Progenitor cell of endocrine pancreas (in vitro differentiated cells): ENCODE data around the gene NRSN1. TPM values are rescaled to one million over a fixed set of nuclear protein-coding genes. Genes with fewer than 3 reads are reported as not detected.

Experiments
- DNase-seq: peaks from one replicate; pipeline ENCODE4 v3.0.0; 2021; ENCODE audit warnings: low spot score; ENCODE audit not compliant: unreplicated experiment
- H3K27ac Mint-ChIP-seq: 2 replicates; pipeline ENCODE4 v1.8.0; 2021; ENCODE audit warnings: mild to moderate bottlenecking, moderate library complexity, mixed read lengths
- H3K27me3 Mint-ChIP-seq: 2 replicates; pipeline ENCODE4 v1.8.0; 2021; ENCODE audit warnings: mixed read lengths
- H3K36me3 Mint-ChIP-seq: 2 replicates; pipeline ENCODE4 v1.8.0; 2022; ENCODE audit warnings: mixed read lengths; ENCODE audit not compliant: insufficient read depth
- H3K4me1 Mint-ChIP-seq: 2 replicates; pipeline ENCODE4 v1.8.0; 2021; ENCODE audit warnings: low read depth, mixed read lengths
- H3K4me3 Mint-ChIP-seq: 2 replicates; pipeline ENCODE4 v1.8.0; 2021; ENCODE audit warnings: low read depth, mild to moderate bottlenecking, moderate library complexity, mixed read lengths
- H3K9me3 Mint-ChIP-seq: 2 replicates; pipeline ENCODE4 v1.8.0; 2021; ENCODE audit warnings: low read depth, mixed read lengths
- total RNA-seq: library from RNA; stranded (reverse); gene quantifications from 2 replicates; pipeline ENCODE4 v1.2.1, GENCODE V29; 2021
- TF ChIP-seq, protein P1 (sequence below): fragments of 200-600 bp; sonication (generic); IDR thresholded peaks from one replicate; pipeline ENCODE4 v1.5.0; 2021; ENCODE audit warnings: antibody characterized with exemption, mild to moderate bottlenecking; ENCODE audit not compliant: unreplicated experiment

The NRSN1 gene
- total RNA-seq, 1 donor from 2014 or later = not detected

DNA sequence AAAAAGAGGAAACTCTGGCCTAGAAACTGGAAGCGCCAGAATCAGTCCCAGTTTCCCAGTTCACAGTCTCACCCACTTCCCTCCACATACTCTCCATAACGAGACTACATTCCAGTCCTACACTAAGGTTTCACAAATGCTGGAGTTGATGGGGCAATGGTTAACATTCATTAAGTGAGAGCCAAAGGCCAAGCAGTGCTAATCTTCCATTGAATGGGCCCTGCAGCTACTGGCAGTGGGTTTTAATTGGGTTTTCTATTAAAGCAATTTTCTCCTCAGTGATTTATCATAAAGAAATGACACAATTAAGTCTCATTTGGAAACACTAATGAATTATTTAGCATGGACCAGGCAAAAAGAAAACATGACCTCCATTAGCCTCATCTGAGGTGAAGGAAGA is 20.8 kb upstream of the NRSN1 start:
- H3K27ac Mint-ChIP-seq = no peak overlapping the region
- H3K4me1 Mint-ChIP-seq = no peaks in the 10 kb centered on the region
- H3K9me3 Mint-ChIP-seq = no peaks in the 10 kb centered on the region
- TF ChIP-seq, protein P1, sequence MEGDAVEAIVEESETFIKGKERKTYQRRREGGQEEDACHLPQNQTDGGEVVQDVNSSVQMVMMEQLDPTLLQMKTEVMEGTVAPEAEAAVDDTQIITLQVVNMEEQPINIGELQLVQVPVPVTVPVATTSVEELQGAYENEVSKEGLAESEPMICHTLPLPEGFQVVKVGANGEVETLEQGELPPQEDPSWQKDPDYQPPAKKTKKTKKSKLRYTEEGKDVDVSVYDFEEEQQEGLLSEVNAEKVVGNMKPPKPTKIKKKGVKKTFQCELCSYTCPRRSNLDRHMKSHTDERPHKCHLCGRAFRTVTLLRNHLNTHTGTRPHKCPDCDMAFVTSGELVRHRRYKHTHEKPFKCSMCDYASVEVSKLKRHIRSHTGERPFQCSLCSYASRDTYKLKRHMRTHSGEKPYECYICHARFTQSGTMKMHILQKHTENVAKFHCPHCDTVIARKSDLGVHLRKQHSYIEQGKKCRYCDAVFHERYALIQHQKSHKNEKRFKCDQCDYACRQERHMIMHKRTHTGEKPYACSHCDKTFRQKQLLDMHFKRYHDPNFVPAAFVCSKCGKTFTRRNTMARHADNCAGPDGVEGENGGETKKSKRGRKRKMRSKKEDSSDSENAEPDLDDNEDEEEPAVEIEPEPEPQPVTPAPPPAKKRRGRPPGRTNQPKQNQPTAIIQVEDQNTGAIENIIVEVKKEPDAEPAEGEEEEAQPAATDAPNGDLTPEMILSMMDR = no peak
- H3K27me3 Mint-ChIP-seq = peaks cover 22% of the 10 kb centered on the region
- H3K36me3 Mint-ChIP-seq = no peaks in the 10 kb centered on the region
- DNase-seq = no peak
- no peak overlapping the region for H3K4me3 Mint-ChIP-seq

DNA sequence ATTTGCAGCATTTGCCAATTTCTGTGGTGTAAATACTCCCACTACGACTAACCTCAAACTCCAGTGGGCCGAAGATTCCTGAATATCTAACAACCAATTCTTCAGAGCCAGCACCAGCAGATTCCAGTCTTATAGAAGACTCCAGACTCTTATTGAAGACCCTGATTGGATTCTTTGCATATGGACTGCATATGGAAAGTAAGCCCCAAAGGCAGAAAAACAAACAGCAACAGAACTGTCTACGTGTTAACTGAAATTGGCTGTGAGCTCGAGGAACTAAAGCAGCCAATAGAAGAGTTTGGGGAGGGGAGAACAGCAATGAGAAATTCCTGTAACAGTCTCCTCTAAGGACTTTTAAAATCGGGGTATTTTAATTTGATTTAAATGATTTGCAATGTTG is 19.7 kb upstream of the NRSN1 start:
- no peak overlapping the region for H3K27ac Mint-ChIP-seq
- TF ChIP-seq, protein P1 = no peak
- no peak for DNase-seq
- H3K9me3 Mint-ChIP-seq = no peaks in the 10 kb centered on the region
- H3K36me3 Mint-ChIP-seq = no peaks in the 10 kb centered on the region
- H3K4me3 Mint-ChIP-seq = no peak overlapping the region
- peaks cover 19% of the 10 kb centered on the region for H3K27me3 Mint-ChIP-seq
- no peaks in the 10 kb centered on the region for H3K4me1 Mint-ChIP-seq

- Mint-ChIP-seq H3K4me3 (no peak overlapping the region), H3K27me3 (peaks cover 12% of the 10 kb centered on the region), H3K9me3 (no peaks in the 10 kb centered on the region), H3K36me3 (no peaks in the 10 kb centered on the region), H3K4me1 (no peaks in the 10 kb centered on the region), H3K27ac (no peak overlapping the region)
- DNase-seq = no peak
- TF ChIP-seq, protein P1 = no peak
These were observed 18.7 kb upstream of the NRSN1 start for GRCh38 chr6:24107294-24107693.

DNA sequence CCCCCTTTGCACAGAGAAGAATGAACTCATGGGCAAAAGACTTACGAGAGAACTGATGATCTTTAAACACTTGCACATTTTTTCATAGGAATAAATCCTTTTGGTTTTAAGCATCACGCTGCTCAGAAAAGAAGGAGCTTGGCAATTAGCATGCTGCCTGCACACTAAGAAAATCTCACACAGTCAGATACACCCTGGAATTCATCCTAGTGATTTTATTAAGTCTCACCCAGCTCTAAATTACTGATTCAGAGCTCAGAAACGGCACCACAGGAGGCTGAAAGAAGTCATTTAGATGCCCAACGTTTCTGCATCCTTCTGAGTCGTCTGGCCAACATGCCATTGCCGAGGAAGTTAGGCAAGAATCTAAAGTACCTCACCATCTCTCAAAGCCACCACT is 18.0 kb upstream of the NRSN1 start:
- peaks cover 9% of the 10 kb centered on the region for H3K27me3 Mint-ChIP-seq
- no peaks in the 10 kb centered on the region for H3K9me3 Mint-ChIP-seq
- H3K4me1 Mint-ChIP-seq = no peaks in the 10 kb centered on the region
- H3K36me3 Mint-ChIP-seq = no peaks in the 10 kb centered on the region
- no peak overlapping the region for H3K27ac Mint-ChIP-seq
- TF ChIP-seq, protein P1 = no peak
- no peak for DNase-seq
- H3K4me3 Mint-ChIP-seq = no peak overlapping the region

DNA sequence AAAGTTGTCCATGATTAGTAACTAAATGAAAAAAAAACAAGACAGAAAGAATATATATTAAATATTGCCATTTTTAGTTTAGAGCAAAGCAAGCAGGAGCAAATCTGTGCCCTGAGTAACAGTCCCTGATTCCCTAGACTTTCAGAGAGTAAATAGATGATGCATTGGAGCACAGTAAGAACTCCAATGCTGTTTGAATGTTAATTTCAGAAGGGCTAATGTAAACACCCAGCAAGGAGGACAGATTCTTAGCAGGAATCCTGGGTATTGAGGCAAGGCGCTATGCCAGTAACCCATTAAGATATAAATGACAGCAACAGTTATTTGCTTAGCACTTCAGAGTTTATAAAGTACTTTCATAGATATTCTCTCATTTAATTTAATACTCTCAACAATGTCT is 15.6 kb upstream of the NRSN1 start:
- TF ChIP-seq, protein P1 = no peak
- no peaks in the 10 kb centered on the region for H3K36me3 Mint-ChIP-seq
- no peak for DNase-seq
- no peaks in the 10 kb centered on the region for H3K9me3 Mint-ChIP-seq
- H3K4me1 Mint-ChIP-seq = no peaks in the 10 kb centered on the region
- no peak overlapping the region for H3K4me3 Mint-ChIP-seq
- no peak overlapping the region for H3K27ac Mint-ChIP-seq
- H3K27me3 Mint-ChIP-seq = peaks cover 9% of the 10 kb centered on the region
